GM18505 (cell line): ENCODE measurements around the gene HPS3.
"Not testable (repeated sequence)": the region's sequence is repeated elsewhere in the genome, so short reads cannot be mapped to it uniquely, and the experiment has no call there.

Source experiments
- ATAC-seq: cut with Tn5 transposase; IDR thresholded peaks from one replicate; pipeline ENCODE4 v1.9.1; 2021; ENCODE audit not compliant: unreplicated experiment
- POLR2A ChIP-seq: IDR thresholded peaks from 4 replicates; pipeline ENCODE4 v1.6.1; 2011; ENCODE audit warnings: borderline replicate concordance; ENCODE audit not compliant: insufficient read depth, insufficient read length; ENCODE audit errors: extremely low read depth

The HPS3 gene

GRCh38 chr3:149215515-149215914, 86.1 kb downstream of the HPS3 start:
- no peak for TF ChIP-seq POLR2A
- ATAC-seq: no peak

- no peak for ATAC-seq
- no peak for TF ChIP-seq POLR2A
These were observed 86.9 kb downstream of the HPS3 start for GRCh38 chr3:149216193-149216869.

GRCh38 chr3:149217347-149217746, 87.9 kb downstream of the HPS3 start:
- no peak for ATAC-seq
- TF ChIP-seq POLR2A: no peak

- not testable (repeated sequence) for ATAC-seq
These were observed 90.1 kb downstream of the HPS3 start for GRCh38 chr3:149219380-149220121.

- no peak for TF ChIP-seq POLR2A
- no peak for ATAC-seq
These were observed 92.5 kb downstream of the HPS3 start, which contains the start of gene CP for GRCh38 chr3:149221783-149222517. CP (minus strand) TSS chr3:149221829; CDS start chr3:149221792, 37 bp downstream.
